Subcutaneous abdominal adipose tissue (tissue), 5 donors: ENCODE results near the gene ATP11A.
"Not testable (repeated sequence)": the region's sequence is repeated elsewhere in the genome, so short reads cannot be mapped to it uniquely, and the experiment has no call there.

Source experiments
- H3K27ac ChIP-seq: one replicate; pipeline ENCODE4 v1.7.0; 2013; ENCODE audit warnings: low read depth, mild to moderate bottlenecking, inconsistent platforms, low read length, moderate library complexity
- H3K27me3 ChIP-seq, 5 donors: one replicate each; pipeline ENCODE4 v1.7.0; 2013; ENCODE audit warnings: low read length in 5 of 5, inconsistent platforms in 1 of 5; ENCODE audit not compliant: control insufficient read depth in 5 of 5, insufficient read depth in 4 of 5
- H3K36me3 ChIP-seq, 5 donors: one replicate each; pipeline ENCODE4 v1.7.0; 2013; ENCODE audit warnings: low read length in 5 of 5; ENCODE audit not compliant: control insufficient read depth in 5 of 5, insufficient read depth in 5 of 5
- H3K4me1 ChIP-seq, 5 donors: one replicate each; pipeline ENCODE4 v1.7.0; 2013; ENCODE audit warnings: low read length in 5 of 5, mild to moderate bottlenecking in 3 of 5, moderate library complexity in 1 of 5; ENCODE audit not compliant: control insufficient read depth in 5 of 5, insufficient read depth in 5 of 5
- H3K4me3 ChIP-seq, 5 donors: one replicate each; pipeline ENCODE4 v1.7.0; 2013; ENCODE audit warnings: low read length in 5 of 5, low read depth in 1 of 5
- H3K9ac ChIP-seq, 5 donors: one replicate each; pipeline ENCODE4 v1.7.0; 2013; ENCODE audit warnings: low read length in 5 of 5, mild to moderate bottlenecking in 4 of 5, moderate library complexity in 3 of 5
- H3K9me3 ChIP-seq, 5 donors: one replicate each; pipeline ENCODE4 v1.7.0; 2013; ENCODE audit warnings: low read length in 5 of 5; ENCODE audit not compliant: control insufficient read depth in 5 of 5
- donor health status: healthy.
- donor health status: healthy.
- donor health status: healthy.
- donor health status: healthy.
- donor health status: healthy.

Gene ATP11A

GRCh38 chr13:112840472-112841302, 150.8 kb downstream of the ATP11A start:
- H3K36me3 ChIP-seq, result peaks cover 0 to 73% (median 48%) of the 10 kb centered on the region in 5 donors
- no peak overlapping the region for H3K4me3 ChIP-seq
- H3K9ac ChIP-seq, result no peak overlapping the region
- H3K27me3 ChIP-seq, result peaks cover 0 to 6% (median 0%) of the 10 kb centered on the region in 5 donors
- H3K27ac ChIP-seq, result no peak overlapping the region
- peaks cover 14 to 34% (median 25%) of the 10 kb centered on the region in 5 donors for H3K4me1 ChIP-seq
- peaks cover 0 to 2% (median 0%) of the 10 kb centered on the region in 5 donors for H3K9me3 ChIP-seq

- H3K27me3 ChIP-seq, H3K4me3 ChIP-seq, H3K27ac ChIP-seq, H3K9me3 ChIP-seq: not testable (repeated sequence)
- Histone ChIP-seq H3K36me3 (peaks cover 0 to 69% (median 43%) of the 10 kb centered on the region in 5 donors), H3K9ac (peak overlapping the region in 1 of 5 donors; percentile 28), H3K4me1 (peaks cover 14 to 34% (median 25%) of the 10 kb centered on the region in 5 donors)
Measured at GRCh38 chr13:112841303-112842015, 151.6 kb downstream of the ATP11A start.

GRCh38 chr13:112842343-112842856, 152.6 kb downstream of the ATP11A start:
- Histone ChIP-seq H3K27me3 (peaks cover 0 to 5% (median 0%) of the 10 kb centered on the region in 5 donors), H3K9ac (peak overlapping the region in 1 of 5 donors; percentile 28), H3K4me3 (peak overlapping the region in 4 of 5 donors; percentile 19 to 42 (median 28)), H3K27ac (no peak overlapping the region), H3K4me1 (peaks cover 14 to 31% (median 23%) of the 10 kb centered on the region in 5 donors), H3K9me3 (peaks cover 0 to 2% (median 2%) of the 10 kb centered on the region in 5 donors), H3K36me3 (peaks cover 0 to 64% (median 39%) of the 10 kb centered on the region in 5 donors)

- peaks cover 12 to 31% (median 23%) of the 10 kb centered on the region in 5 donors for H3K4me1 ChIP-seq
- peaks cover 0 to under 1% (median 0%) of the 10 kb centered on the region in 5 donors for H3K27me3 ChIP-seq
- H3K4me3 ChIP-seq, result peak overlapping the region in 1 of 5 donors; percentile 21
- H3K9me3 ChIP-seq, result peaks cover under 1 to 7% (median 4%) of the 10 kb centered on the region in 5 donors
- H3K9ac ChIP-seq, result no peak overlapping the region
- no peak overlapping the region for H3K27ac ChIP-seq
- peaks cover 0 to 59% (median 34%) of the 10 kb centered on the region in 5 donors for H3K36me3 ChIP-seq
Measured at GRCh38 chr13:112842931-112843391, 153.1 kb downstream of the ATP11A start.

GRCh38 chr13:112843392-112844111, 153.7 kb downstream of the ATP11A start:
- Histone ChIP-seq H3K4me3 (no peak overlapping the region), H3K4me1 (peaks cover 9 to 31% (median 23%) of the 10 kb centered on the region in 5 donors), H3K9me3 (peaks cover 0 to 8% (median 4%) of the 10 kb centered on the region in 5 donors), H3K27me3 (no peaks in the 10 kb centered on the region), H3K27ac (no peak overlapping the region), H3K9ac (no peak overlapping the region), H3K36me3 (peaks cover 0 to 53% (median 30%) of the 10 kb centered on the region in 5 donors)

GRCh38 chr13:112844411-112844810, 154.6 kb downstream of the ATP11A start:
- Histone ChIP-seq H3K27ac (no peak overlapping the region), H3K4me1 (peaks cover 9 to 28% (median 21%) of the 10 kb centered on the region in 5 donors), H3K4me3 (no peak overlapping the region), H3K9ac (no peak overlapping the region), H3K36me3 (peaks cover 0 to 44% (median 21%) of the 10 kb centered on the region in 5 donors), H3K27me3 (no peaks in the 10 kb centered on the region), H3K9me3 (peaks cover 0 to 8% (median 4%) of the 10 kb centered on the region in 5 donors)

GRCh38 chr13:112844879-112845278, 155.0 kb downstream of the ATP11A start:
- peaks cover 0 to 44% (median 18%) of the 10 kb centered on the region in 5 donors for H3K36me3 ChIP-seq
- H3K9ac ChIP-seq, result no peak overlapping the region
- no peak overlapping the region for H3K27ac ChIP-seq
- H3K9me3 ChIP-seq, result peaks cover 0 to 8% (median 4%) of the 10 kb centered on the region in 5 donors
- H3K27me3 ChIP-seq, result no peaks in the 10 kb centered on the region
- H3K4me1 ChIP-seq, result peaks cover 7 to 23% (median 19%) of the 10 kb centered on the region in 5 donors
- no peak overlapping the region for H3K4me3 ChIP-seq

- Histone ChIP-seq H3K9ac (no peak overlapping the region), H3K27ac (no peak overlapping the region), H3K27me3 (no peaks in the 10 kb centered on the region), H3K9me3 (peaks cover 0 to 8% (median 4%) of the 10 kb centered on the region in 5 donors), H3K4me1 (peaks cover 7 to 21% (median 19%) of the 10 kb centered on the region in 5 donors), H3K36me3 (peaks cover 0 to 43% (median 18%) of the 10 kb centered on the region in 5 donors), H3K4me3 (no peak overlapping the region)
Measured at GRCh38 chr13:112845511-112846144, 155.8 kb downstream of the ATP11A start.
